Measurements from ENCODE around the gene TCP11L2.

The TCP11L2 gene

GRCh38 chr12:106362971-106363370 lies 60.4 kb downstream of the TCP11L2 start:
- Histone ChIP-seq H3K36me3 (ENCODE audit: insufficient read depth, low read length) (peaks cover 10% of the 10 kb centered on the region; the same call in 1 of the 2 replicates), H3F3A (ENCODE audit: low read depth) (no peaks in the 10 kb centered on the region), H4K20me1 (ENCODE audit: insufficient read depth, low read length, poor library complexity, severe bottlenecking) (no peaks in the 10 kb centered on the region), H3K9ac (ENCODE audit: low read depth, low read length, poor library complexity, severe bottlenecking) (no peak overlapping the region), H2AFZ (ENCODE audit: low read length) (no peak overlapping the region), H3K79me2 (ENCODE audit: insufficient read depth, low read length) (peaks cover 31% of the 10 kb centered on the region), H3K9me2 (replicated peaks; ENCODE audit: low read depth, low read length) (no peaks in the 10 kb centered on the region), H3K27me3 (ENCODE audit: insufficient read depth, low read length, poor library complexity, severe bottlenecking) (no peaks in the 10 kb centered on the region), H3K4me3 (ENCODE audit: low read length, poor library complexity, severe bottlenecking) (no peak overlapping the region), H3K9me3 (ENCODE audit: insufficient read depth, low read depth, low read length) (no peaks in the 10 kb centered on the region), H3K4me1 (ENCODE audit: insufficient read depth, low read length, poor library complexity, severe bottlenecking) (peaks cover 34% of the 10 kb centered on the region), H3K4me2 (ENCODE audit: low read depth, low read length, poor library complexity, severe bottlenecking) (no peak overlapping the region)
- TF ChIP-seq CTCF (conservative IDR thresholded peaks at IDR 0.05; ENCODE audit: low read length) (no peak), EZH2phosphoT487 (IDR thresholded peaks at IDR 0.05; ENCODE audit: borderline replicate concordance) (no peak)

GRCh38 chr12:106364261-106364660 lies 61.7 kb downstream of the TCP11L2 start:
- H3K9me2 ChIP-seq (replicated peaks; ENCODE audit: low read depth, low read length): no peaks in the 10 kb centered on the region
- no peaks in the 10 kb centered on the region for H4K20me1 ChIP-seq (ENCODE audit: insufficient read depth, low read length, poor library complexity, severe bottlenecking)
- TF ChIP-seq EZH2phosphoT487 (IDR thresholded peaks at IDR 0.05; ENCODE audit: borderline replicate concordance) (no peak), CTCF (conservative IDR thresholded peaks at IDR 0.05; ENCODE audit: low read length) (no peak)
- H3K79me2 ChIP-seq (ENCODE audit: insufficient read depth, low read length): peaks cover 19% of the 10 kb centered on the region; the same call in 1 of the 2 replicates
- peaks cover 27% of the 10 kb centered on the region for H3K4me1 ChIP-seq (ENCODE audit: insufficient read depth, low read length, poor library complexity, severe bottlenecking)
- H2AFZ ChIP-seq (ENCODE audit: low read length): no peak overlapping the region
- no peak overlapping the region for H3K4me2 ChIP-seq (ENCODE audit: low read depth, low read length, poor library complexity, severe bottlenecking)
- no peaks in the 10 kb centered on the region for H3F3A ChIP-seq (ENCODE audit: low read depth)
- H3K36me3 ChIP-seq (ENCODE audit: insufficient read depth, low read length): peaks cover 11% of the 10 kb centered on the region; the same call in 1 of the 2 replicates
- no peak overlapping the region for H3K9ac ChIP-seq (ENCODE audit: low read depth, low read length, poor library complexity, severe bottlenecking)
- H3K9me3 ChIP-seq (ENCODE audit: insufficient read depth, low read depth, low read length): no peaks in the 10 kb centered on the region
- no peaks in the 10 kb centered on the region for H3K27me3 ChIP-seq (ENCODE audit: insufficient read depth, low read length, poor library complexity, severe bottlenecking)
- no peak overlapping the region for H3K4me3 ChIP-seq (ENCODE audit: low read length, poor library complexity, severe bottlenecking)

GRCh38 chr12:106369624-106370346 lies 67.3 kb downstream of the TCP11L2 start:
- Histone ChIP-seq H3K27me3 (ENCODE audit: insufficient read depth, low read length, poor library complexity, severe bottlenecking) (no peaks in the 10 kb centered on the region), H3K4me3 (ENCODE audit: low read length, poor library complexity, severe bottlenecking) (no peak overlapping the region), H3F3A (ENCODE audit: low read depth) (no peaks in the 10 kb centered on the region), H3K9me3 (ENCODE audit: insufficient read depth, low read depth, low read length) (no peaks in the 10 kb centered on the region; the same call in 1 of the 2 replicates), H3K36me3 (ENCODE audit: insufficient read depth, low read length) (peaks cover 26% of the 10 kb centered on the region), H4K20me1 (ENCODE audit: insufficient read depth, low read length, poor library complexity, severe bottlenecking) (no peaks in the 10 kb centered on the region), H3K79me2 (ENCODE audit: insufficient read depth, low read length) (no peaks in the 10 kb centered on the region), H3K9ac (ENCODE audit: low read depth, low read length, poor library complexity, severe bottlenecking) (no peak overlapping the region), H3K9me2 (replicated peaks; ENCODE audit: low read depth, low read length) (no peaks in the 10 kb centered on the region), H2AFZ (ENCODE audit: low read length) (no peak overlapping the region), H3K4me2 (ENCODE audit: low read depth, low read length, poor library complexity, severe bottlenecking) (no peak overlapping the region), H3K4me1 (ENCODE audit: insufficient read depth, low read length, poor library complexity, severe bottlenecking) (no peaks in the 10 kb centered on the region)
- no peak for TF ChIP-seq CTCF (conservative IDR thresholded peaks at IDR 0.05; ENCODE audit: low read length)

Data from Loucy (cell line).